Psoas muscle (tissue), 8 donors: ENCODE measurements around the gene NID2. TPM values are rescaled to one million over a fixed set of nuclear protein-coding genes. Genes with fewer than 3 reads are reported as not detected.
A peak's percentile ranks its signal among the peaks of the same experiment; 100 is the strongest.

Experiments
- ATAC-seq, 4 donors: fragments of 200-7000 bp; cut with Tn5 transposase; one replicate each; pipeline ENCODE4 v1.9.1; 2020; ENCODE audit warnings: moderate library complexity in 3 of 4, mild to moderate bottlenecking in 2 of 4
- DNase-seq, 2 donors: peaks; one replicate each; pipeline ENCODE4 v3.0.0-alpha.2; 2020
- H3K27ac ChIP-seq: fragments of 200-600 bp; one replicate; pipeline ENCODE4 v1.8.0; 2022
- H3K27me3 ChIP-seq, 3 donors: fragments of 200-600 bp in 1 of 3; one replicate each; pipeline versions ENCODE4 v1.6.1 to v1.8.0; 2013 to 2022; ENCODE audit warnings: low read length in 2 of 3, mild to moderate bottlenecking in 2 of 3, moderate library complexity in 1 of 3; ENCODE audit not compliant: insufficient read depth in 3 of 3
- H3K36me3 ChIP-seq, 2 donors: fragments of 200-600 bp in 1 of 2; one replicate each; pipeline versions ENCODE4 v1.6.1 to v1.8.0; 2013 to 2022; ENCODE audit warnings: low read depth in 1 of 2, mild to moderate bottlenecking in 1 of 2, moderate library complexity in 1 of 2; ENCODE audit not compliant: insufficient read depth in 1 of 2
- H3K4me1 ChIP-seq: fragments of 200-600 bp; one replicate; pipeline ENCODE4 v1.8.0; 2022
- H3K4me3 ChIP-seq: fragments of 200-600 bp; one replicate; pipeline ENCODE4 v1.8.0; 2022; ENCODE audit warnings: mild to moderate bottlenecking
- H3K9me3 ChIP-seq: fragments of 200-600 bp; one replicate; pipeline ENCODE4 v1.8.0; 2022
- CTCF ChIP-seq: fragments of 200-600 bp; IDR thresholded peaks from one replicate; pipeline ENCODE4 v1.8.0; 2022; ENCODE audit warnings: antibody characterized with exemption
- WGBS, 3 donors: extraction: QIAGEN DNeasy Blood & Tissue Kit; methylation state at CpG; one replicate each; pipeline versions ENCODE4 v1.1.6 to v1.1.7; 2013; 5-methylcytosine and 5-hydroxymethylcytosine counted together
- intact Hi-C, 2 donors: fragments of 100-400 bp; cut with DNase I; formaldehyde crosslinking; loops; one replicate each; pipeline versions ENCODE4 v1.11.0 to v1.14.2; 2022
- polyA plus RNA-seq, 3 donors: library from polyadenylated mRNA; stranded (reverse); fragments of 200-250 nt; gene quantifications; one replicate each; pipeline ENCODE4 v1.2.3, GENCODE V29; 2013
- total RNA-seq, 4 donors: library from RNA; stranded (reverse); fragmentation: NEBNext Ultra II Directional in 2 of 4; extraction: Animal tissue kit (Norgen Biotek cat#: 25700) in 2 of 4; gene quantifications; one replicate each; pipeline versions ENCODE4 v1.2.1 to v1.2.4, GENCODE V29; 2021 to 2023
- donor health status: healthy with polysubstance abuse.
- donor health status: DM: no; HTN: no; CAD: no; lungs with moderate emphysema.
- donor health status: Bipolar disorder and iron deficiency.
- donor health status: healthy.
- donor health status: DM: yes; HTN: yes; CAD: no.
- donor health status: DM: no; HTN: no; CAD: no.
- donor health status: DM: no; HTN: no; CAD: no.
- donor health status: DM: yes; HTN: yes; CAD: no.

NID2 gene
- total and polyA plus RNA-seq, 7 donors: 2.2 to 12.9 (median 4.1) TPM

DNA sequence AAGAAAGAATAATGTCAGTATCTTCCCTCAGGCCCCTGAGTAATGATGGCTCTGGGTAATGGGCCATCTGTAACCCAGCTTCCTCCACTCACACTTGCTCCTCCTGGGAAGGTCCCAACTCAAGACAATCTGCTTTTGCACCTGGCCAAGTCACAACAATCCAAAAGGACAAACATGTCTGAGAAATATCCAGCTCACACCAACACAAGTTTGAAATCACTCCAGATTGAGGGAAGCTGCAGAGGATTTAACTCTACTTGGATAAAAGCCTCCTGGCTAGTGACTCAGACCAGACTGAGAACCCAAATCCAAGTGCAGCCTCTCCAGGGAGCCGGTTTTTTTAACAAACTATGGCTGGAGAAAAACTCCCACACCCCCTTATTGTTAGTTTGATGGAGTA lies 45.3 kb downstream of the NID2 start:
- ATAC-seq: peak in 3 of 4 donors; percentile 30 to 52 (median 37)
- 8 to 20% (median 9%) methylated on average over 1 of the region's 1 CpG for WGBS, 3 donors
- no peak overlapping the region for H3K27ac ChIP-seq

GRCh38 chr14:52021957-52022600 lies 46.8 kb downstream of the NID2 start:
- DNase-seq (no peak), ATAC-seq (no peak)
- 60 to 72% (median 63%) methylated on average over 6 of the region's 6 CpGs for WGBS, 3 donors
- Histone ChIP-seq H3K9me3 (no peaks in the 10 kb centered on the region), H3K27ac (no peak overlapping the region), H3K27me3 (no peaks in the 10 kb centered on the region), H3K4me1 (no peaks in the 10 kb centered on the region), H3K36me3 (peaks cover 0 to 7% of the 10 kb centered on the region in 2 donors), H3K4me3 (no peak overlapping the region)
- TF ChIP-seq CTCF: no peak
- intact Hi-C loops: no loop called here

More for the DNA sequence above, 45.3 kb downstream of the NID2 start:
- Histone ChIP-seq H3K9me3 (no peaks in the 10 kb centered on the region), H3K27me3 (no peaks in the 10 kb centered on the region), H3K4me3 (no peak overlapping the region), H3K4me1 (no peaks in the 10 kb centered on the region), H3K36me3 (peaks cover 0 to 8% of the 10 kb centered on the region in 2 donors)
- intact Hi-C loops: no loop called here
- TF ChIP-seq CTCF: no peak
- no peak for DNase-seq

DNA sequence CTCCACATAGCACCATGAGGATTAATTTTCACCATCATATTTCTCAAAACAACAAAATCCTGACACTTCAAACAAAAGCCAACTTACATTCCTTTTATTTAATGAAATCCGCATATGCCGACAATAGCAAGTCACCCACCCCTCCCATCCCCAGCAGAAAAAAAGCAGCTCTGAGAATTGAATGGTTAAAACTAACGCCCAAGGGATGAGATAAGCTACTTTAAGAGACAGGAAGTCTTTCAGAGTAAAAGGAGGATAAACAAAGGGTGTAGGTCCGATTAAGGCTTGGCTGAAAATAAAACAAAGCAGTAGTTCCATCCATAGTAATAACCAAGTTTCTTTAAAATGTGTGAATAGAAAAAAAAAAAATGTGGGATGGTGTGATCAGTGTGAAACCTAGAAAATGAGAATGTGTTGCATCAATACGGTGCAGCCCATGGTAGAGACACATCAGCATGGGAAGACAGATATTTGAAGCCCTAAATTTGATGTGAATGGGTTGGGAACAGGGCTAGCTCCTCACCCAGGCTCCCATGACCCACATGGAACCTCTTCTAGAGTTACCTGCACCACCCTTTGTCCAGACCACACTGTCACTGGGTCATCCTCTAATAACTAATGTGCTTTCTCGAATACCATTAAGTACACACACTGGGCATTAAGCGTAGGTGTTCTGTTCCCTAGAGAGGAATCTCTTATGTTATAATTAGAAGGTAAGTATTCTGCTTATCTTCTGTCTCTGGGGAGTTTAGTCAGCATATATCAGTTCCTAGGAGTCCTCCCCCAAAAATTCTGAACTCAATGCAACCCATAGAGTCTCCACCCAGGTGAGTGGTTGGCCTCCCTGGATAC lies 47.8 kb downstream of the NID2 start:
- Histone ChIP-seq H3K4me3 (no peak overlapping the region), H3K27ac (peak overlapping the region; percentile 23), H3K4me1 (no peaks in the 10 kb centered on the region), H3K36me3 (peaks cover 0 to 7% of the 10 kb centered on the region in 2 donors), H3K27me3 (no peaks in the 10 kb centered on the region), H3K9me3 (no peaks in the 10 kb centered on the region)
- intact Hi-C loops: no loop called here
- 57 to 71% (median 66%) methylated on average over 7 of the region's 7 CpGs for WGBS, 3 donors
- DNase-seq (no peak), ATAC-seq (no peak)
- TF ChIP-seq CTCF: no peak

- H3K27ac ChIP-seq: peak overlapping the region; percentile 23
- no peak for TF ChIP-seq CTCF
- no peaks in the 10 kb centered on the region for H3K9me3 ChIP-seq
- H3K4me3 ChIP-seq: no peak overlapping the region
- no peaks in the 10 kb centered on the region for H3K27me3 ChIP-seq
- intact Hi-C loops: no loop called here
- peaks cover 0 to 7% of the 10 kb centered on the region in 2 donors for H3K36me3 ChIP-seq
- WGBS, 3 donors: 65 to 75% (median 72%) methylated on average over 5 of the region's 5 CpGs
- ATAC-seq: no peak
- H3K4me1 ChIP-seq: no peaks in the 10 kb centered on the region
- DNase-seq: no peak
Measured at GRCh38 chr14:52020161-52020714, 48.6 kb downstream of the NID2 start.
